Ovary (tissue), 9 donors: Measurements from ENCODE around the gene NBPF12. TPM values are rescaled to one million over a fixed set of nuclear protein-coding genes. Genes with fewer than 3 reads are reported as not detected.

Source experiments
- polyA plus RNA-seq, 2 donors: library from polyadenylated mRNA; stranded (reverse); fragments of 200-250 nt in 1 of 2; fragments of 350-450 nt in 1 of 2; fragmentation: Illumina TruSeq in 1 of 2; extraction: RNeasy Lipid Tissue Mini Kit (QIAGEN cat#74804) in 1 of 2; gene quantifications; one replicate each; pipeline ENCODE4 v1.2.3, GENCODE V29; 2013 to 2014
- total RNA-seq, 7 donors: library from RNA; depleted of rRNA in 2 of 7; stranded (reverse); fragments of >200 nt in 2 of 7; fragmentation: NEBNext Ultra II Directional in 3 of 7; extraction: Animal tissue kit (Norgen Biotek cat#: 25700) in 3 of 7; gene quantifications; one replicate each; pipeline versions ENCODE4 v1.1.0 to v1.2.4, GENCODE V29; 2016 to 2023
- donor health status: DM: no; HTN: no; CAD: no; lungs with moderate emphysema.
- donor health status: DM: no; HTN: no; CAD: no.
- donor health status: Bipolar disorder and iron deficiency.
- donor health status: DM: yes; HTN: yes; CAD: no.
- donor health status: DM: no; HTN: no; CAD: no.
- donor health status: DM: yes; HTN: yes; CAD: no.

Gene NBPF12
- total and polyA plus RNA-seq, 9 donors: 6.2 to 15.9 (median 11.3) TPM

Other genes starting within 250 kb of the NBPF12 start
- gene PRKAB2, start 234.1 kb downstream of the NBPF12 start, total RNA-seq: 10 to 100 TPM in 6 of 7 donors, 1 to 10 TPM in 1; 10.0 to 15.8 (median 13.4) TPM
- gene PRKAB2, start 234.1 kb downstream of the NBPF12 start, polyA plus RNA-seq: 10 to 100 TPM in 1 of 2 donors, 1 to 10 TPM in 1; 7.8 to 19.6 TPM